Stimulated activated CD8-positive, alpha-beta memory T cell treated with anti-CD3 and anti-CD28 coated beads, Interleukin-7, amount 100 ng/mL, for 24 hours (primary cell): ENCODE results near the gene MTMR3.

Experiments used
- DNase-seq: peaks from one replicate; pipeline ENCODE4 v3.0.0-alpha.2; 2020; ENCODE audit warnings: low read depth

MTMR3 gene

GRCh38 chr22:30002861-30003486 is 120.0 kb downstream of the MTMR3 start:
- no peak for DNase-seq

GRCh38 chr22:30004101-30004500 is 121.1 kb downstream of the MTMR3 start:
- no peak for DNase-seq

DNA sequence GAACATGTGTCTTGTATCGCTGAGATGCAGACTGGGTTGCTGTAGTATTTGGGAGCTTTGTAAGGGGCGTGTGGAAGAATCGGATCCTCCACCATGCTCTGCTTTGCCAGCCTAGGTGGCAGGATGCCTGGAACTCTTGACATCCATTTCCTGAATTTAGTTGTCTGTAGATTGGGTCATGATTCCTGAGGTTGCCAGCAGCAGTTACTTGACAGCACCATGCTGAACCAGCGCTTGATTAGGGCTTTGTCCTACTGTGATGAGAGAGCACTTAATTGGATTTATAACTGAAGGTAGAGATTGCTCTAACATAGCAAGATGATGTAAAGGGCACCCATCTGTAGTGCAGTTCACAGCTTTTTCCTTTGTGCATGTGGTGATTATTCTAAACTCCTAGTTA is 121.7 kb downstream of the MTMR3 start:
- no peak for DNase-seq

DNA sequence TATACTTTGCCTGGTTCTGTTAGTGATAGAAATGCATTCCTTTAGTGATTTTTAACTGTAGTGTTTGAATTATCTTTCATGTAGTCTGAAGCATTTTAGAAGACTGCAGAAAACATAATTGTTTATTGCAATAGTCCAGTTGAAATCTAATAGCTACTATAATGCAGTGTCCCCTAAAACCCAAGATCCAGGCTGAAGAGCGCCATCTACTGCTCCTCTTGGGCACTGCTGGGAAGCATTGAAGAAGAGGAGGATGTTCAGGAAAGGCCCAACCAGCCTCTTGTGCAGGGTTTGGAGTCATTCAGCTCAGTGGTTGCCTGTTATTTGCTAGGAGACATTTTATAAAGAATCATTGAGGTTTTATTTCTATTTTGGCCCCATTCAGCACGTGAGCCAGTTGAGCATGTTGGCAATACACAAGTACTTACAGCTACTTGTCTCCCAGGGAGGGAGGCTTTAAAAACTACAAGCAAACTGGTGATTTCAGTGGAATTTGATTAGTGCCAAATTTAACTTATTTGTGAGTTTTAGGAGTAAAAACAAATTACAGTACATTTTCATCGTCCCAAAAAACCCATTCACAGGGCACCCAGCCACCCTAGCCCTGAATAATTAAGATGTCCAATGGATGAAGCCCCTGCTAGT is 122.4 kb downstream of the MTMR3 start:
- DNase-seq: peak; percentile 21

- DNase-seq: no peak
Observed at GRCh38 chr22:30007361-30007760, 124.4 kb downstream of the MTMR3 start.

DNA sequence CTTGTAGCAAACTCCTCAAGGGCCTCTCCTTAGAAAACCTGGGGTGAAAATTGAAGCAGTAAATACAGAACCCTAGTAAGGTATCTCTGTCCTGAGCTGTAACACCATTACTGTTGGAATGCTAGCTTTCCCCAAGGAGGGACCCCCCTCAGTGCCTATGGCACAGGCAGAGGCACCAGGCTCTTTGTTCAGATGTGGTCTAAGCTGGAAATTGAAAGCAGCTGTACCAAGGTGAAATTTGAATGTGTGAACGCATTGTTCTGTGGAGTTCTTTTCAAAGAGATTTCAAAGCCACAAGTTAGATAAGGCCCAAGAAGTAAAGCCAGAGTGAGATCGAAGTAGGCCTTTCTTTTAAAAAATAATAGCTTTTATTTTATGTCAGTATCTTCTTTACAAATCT is 125.4 kb downstream of the MTMR3 start:
- DNase-seq: no peak

DNA sequence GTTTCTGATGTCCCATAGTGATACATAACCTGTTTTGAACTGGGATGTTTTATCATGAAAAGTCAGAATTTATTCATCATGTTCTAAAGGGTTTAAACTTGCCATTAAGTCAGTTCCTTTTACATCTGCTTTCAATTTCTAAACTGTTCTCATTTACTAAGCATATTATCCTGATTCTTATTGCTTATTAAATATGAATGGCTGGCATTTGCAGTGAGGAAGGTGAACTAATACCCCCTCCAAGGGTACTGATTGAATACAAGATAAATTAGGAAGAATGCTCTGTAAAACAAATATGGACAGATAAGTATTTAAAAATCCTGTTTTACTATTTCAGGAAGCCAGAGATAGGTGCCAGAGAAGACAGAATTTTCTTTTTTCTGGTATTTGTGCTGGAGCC is 126.5 kb downstream of the MTMR3 start:
- no peak for DNase-seq

GRCh38 chr22:30010789-30011405 is 127.9 kb downstream of the MTMR3 start:
- DNase-seq: no peak

DNA sequence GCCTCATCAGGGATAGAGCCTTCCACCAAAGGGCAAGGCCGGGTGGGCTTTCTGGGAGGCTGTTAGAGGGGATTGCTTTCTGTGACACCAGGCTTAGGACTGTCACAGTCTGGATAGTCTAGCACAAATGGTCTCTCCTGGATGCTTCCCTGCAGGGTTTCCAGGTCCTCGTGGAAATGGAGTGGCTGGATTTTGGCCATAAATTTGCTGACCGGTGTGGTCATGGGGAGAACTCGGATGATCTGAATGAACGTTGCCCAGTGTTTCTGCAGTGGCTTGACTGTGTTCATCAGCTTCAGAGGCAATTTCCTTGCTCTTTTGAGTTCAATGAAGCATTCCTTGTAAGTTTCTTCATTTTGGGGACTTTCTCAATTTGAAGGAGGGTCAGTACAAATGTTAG is 130.2 kb downstream of the MTMR3 start:
- DNase-seq: no peak

- no peak for DNase-seq
Observed at GRCh38 chr22:30014244-30014643, 131.3 kb downstream of the MTMR3 start.

DNA sequence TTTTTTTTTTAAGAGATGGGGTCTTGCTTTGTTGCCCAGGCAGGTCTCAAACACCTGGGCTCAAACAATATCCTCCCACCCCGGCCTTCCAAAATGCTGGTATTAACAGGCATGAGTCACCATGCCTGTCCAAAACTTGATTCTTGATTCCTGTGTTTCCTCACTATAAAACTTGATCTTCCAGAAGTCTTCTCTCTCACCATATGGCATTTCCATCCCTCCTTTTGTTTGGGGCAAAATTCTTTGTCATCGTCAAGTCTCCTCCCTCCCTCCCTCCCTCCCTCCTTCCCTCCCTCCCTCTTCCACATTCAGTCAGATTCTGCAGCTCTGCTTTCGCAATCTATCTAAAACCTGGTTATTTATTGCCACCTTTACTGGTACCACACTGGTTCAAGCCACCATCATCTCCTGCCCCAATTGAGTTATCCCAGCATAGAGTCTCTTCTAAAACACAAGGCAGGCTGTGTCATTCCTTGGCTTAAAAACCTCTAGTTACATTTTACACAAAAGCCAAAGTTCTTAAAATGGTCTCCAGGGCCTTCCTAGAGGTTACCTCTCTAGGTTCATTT is 132.3 kb downstream of the MTMR3 start:
- no peak for DNase-seq

DNA sequence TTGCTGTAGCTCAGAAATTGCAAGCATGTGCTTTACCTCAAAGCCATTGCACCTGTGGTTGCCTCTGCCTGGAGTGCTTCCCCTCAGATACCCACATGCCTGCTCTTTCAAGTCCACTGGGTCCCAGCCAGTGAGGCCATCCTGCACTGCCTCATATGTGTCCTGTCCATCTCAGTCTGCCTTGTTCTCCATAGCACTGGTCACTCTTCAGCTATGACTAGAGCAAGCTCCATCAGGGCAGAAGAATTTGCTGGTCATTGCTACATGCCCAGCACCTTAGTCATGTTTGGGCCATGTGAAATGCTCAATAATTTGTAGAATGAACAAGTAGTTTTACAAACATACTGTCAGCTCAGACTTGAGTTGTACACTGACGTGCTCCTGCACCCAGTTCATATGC is 132.9 kb downstream of the MTMR3 start:
- no peak for DNase-seq

DNA sequence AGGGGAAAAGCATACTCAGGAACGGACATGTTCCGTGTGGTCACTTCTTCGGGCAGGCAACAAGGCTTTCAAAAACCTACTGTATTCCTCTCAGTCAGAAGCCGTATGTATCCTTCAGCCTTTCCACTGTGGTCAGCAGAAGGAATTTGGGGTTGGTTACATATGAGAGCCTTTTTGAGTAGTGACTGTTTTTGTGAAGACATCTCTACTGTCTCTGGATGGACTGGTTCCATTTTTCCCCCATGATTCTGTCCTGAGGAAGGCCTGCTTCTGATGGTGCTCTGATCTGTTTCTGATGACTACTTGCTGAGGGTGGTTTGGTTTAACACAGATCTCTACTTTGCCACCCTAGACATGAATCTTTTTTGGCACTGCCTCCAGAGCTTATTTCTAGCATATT is 133.6 kb downstream of the MTMR3 start:
- no peak for DNase-seq

- DNase-seq: no peak
Observed at GRCh38 chr22:30017375-30018223, 134.6 kb downstream of the MTMR3 start.

- DNase-seq: no peak
Observed at GRCh38 chr22:30020511-30020910, 137.5 kb downstream of the MTMR3 start.

GRCh38 chr22:30021338-30021737 is 138.4 kb downstream of the MTMR3 start:
- DNase-seq: no peak

- no peak for DNase-seq
Observed at GRCh38 chr22:30021881-30022619, 139.1 kb downstream of the MTMR3 start.

- DNase-seq: no peak
Observed at GRCh38 chr22:30023099-30023660, 140.2 kb downstream of the MTMR3 start.

DNA sequence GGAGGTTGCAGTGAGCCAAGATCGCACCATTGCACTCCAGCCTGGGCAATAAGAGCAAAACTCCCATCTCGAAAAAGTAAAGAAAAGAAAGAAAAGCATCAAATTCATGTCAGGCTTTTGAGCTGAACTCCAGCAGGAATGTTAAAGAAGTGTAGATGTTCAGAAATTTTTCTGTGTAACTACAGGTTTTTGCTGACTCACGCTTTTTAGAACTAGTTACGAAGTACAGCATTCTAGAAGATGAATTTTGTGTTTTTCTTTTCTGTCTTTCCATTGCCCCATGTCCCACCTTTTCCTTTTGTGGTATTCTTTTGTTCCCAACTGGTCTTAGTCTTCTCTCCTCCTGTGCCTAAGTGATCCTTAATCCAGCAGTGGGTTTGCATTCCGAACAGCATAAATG is 141.3 kb downstream of the MTMR3 start:
- DNase-seq: no peak

DNA sequence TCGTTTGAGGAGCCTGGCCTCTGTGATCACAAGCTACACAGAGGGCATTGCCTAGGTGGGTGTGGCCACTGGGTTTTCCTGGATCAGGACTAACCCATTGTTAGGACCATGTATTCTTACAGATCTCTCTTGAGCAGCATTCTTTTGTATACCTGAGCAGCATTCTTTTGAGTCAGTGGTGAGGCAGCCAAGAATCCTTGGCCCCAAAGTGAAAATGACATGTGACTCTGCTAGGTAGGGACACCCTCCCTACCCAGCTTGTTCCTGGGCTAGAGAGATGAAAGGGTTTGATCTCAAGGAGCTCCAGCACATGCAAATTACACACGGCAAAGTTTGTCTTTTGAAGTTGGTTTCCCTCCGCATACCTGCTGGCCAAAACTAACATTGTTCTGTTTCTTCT is 142.2 kb downstream of the MTMR3 start:
- no peak for DNase-seq

- no peak for DNase-seq
Observed at GRCh38 chr22:30026756-30027155, 143.8 kb downstream of the MTMR3 start.
